ENCODE results near the gene PROSER3. TPM values are rescaled to one million over a fixed set of nuclear protein-coding genes. Genes with fewer than 3 reads are reported as not detected.

PROSER3 gene
- total and polyA plus RNA-seq, 2 of the 13 experiments (the other 11 are each of a cell fraction or from before 2014, with no cell fraction given) = 5.1 to 5.7 TPM

GRCh38 chr19:35748106-35749020, 9.6 kb upstream of the PROSER3 start, which contains the start of gene LIN37 (continued):
- 0 out of 2 replicates have a peak, but pooled peaks have one; percentile 41 for TF ChIP-seq GZF1 (CRISPR knock-in tag; IDR thresholded peaks at IDR 0.05)
- TF ChIP-seq, protein P1, sequence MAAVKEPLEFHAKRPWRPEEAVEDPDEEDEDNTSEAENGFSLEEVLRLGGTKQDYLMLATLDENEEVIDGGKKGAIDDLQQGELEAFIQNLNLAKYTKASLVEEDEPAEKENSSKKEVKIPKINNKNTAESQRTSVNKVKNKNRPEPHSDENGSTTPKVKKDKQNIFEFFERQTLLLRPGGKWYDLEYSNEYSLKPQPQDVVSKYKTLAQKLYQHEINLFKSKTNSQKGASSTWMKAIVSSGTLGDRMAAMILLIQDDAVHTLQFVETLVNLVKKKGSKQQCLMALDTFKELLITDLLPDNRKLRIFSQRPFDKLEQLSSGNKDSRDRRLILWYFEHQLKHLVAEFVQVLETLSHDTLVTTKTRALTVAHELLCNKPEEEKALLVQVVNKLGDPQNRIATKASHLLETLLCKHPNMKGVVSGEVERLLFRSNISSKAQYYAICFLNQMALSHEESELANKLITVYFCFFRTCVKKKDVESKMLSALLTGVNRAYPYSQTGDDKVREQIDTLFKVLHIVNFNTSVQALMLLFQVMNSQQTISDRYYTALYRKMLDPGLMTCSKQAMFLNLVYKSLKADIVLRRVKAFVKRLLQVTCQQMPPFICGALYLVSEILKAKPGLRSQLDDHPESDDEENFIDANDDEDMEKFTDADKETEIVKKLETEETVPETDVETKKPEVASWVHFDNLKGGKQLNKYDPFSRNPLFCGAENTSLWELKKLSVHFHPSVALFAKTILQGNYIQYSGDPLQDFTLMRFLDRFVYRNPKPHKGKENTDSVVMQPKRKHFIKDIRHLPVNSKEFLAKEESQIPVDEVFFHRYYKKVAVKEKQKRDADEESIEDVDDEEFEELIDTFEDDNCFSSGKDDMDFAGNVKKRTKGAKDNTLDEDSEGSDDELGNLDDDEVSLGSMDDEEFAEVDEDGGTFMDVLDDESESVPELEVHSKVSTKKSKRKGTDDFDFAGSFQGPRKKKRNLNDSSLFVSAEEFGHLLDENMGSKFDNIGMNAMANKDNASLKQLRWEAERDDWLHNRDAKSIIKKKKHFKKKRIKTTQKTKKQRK (IDR thresholded peaks at IDR 0.05; ENCODE audit: low read length) = peak; percentile 48; the same call in 1 of the 2 replicates
- no peak; the same call in 1 of the 2 replicates for TF ChIP-seq SOX13 (IDR thresholded peaks at IDR 0.05)
- peak in 1 of 2 experiments; percentile 22; a peak in 1 of 4 replicates for TF ChIP-seq SOX13 (CRISPR knock-in tag; conservative IDR thresholded peaks at IDR 0.05 in 1 of 2, IDR thresholded peaks at IDR 0.05 in 1 of 2)
- no peak for TF ChIP-seq SIX1 (CRISPR knock-in tag; IDR thresholded peaks at IDR 0.05; ENCODE audit: borderline replicate concordance)
- TF ChIP-seq HIVEP1 (CRISPR knock-in tag; IDR thresholded peaks at IDR 0.05) = peak; percentile 42; the same call in 1 of the 2 replicates
- no peak for TF ChIP-seq SETDB1 (CRISPR knock-in tag; IDR thresholded peaks at IDR 0.05; ENCODE audit: borderline replicate concordance)
- TF ChIP-seq ZNF556 (CRISPR knock-in tag; IDR thresholded peaks at IDR 0.05; ENCODE audit: borderline replicate concordance) = no peak; the same call in 1 of the 2 replicates
- TF ChIP-seq XRCC5 (optimal IDR thresholded peaks at IDR 0.05; ENCODE audit: low read length) = peak; percentile 79
- TF ChIP-seq WIZ (CRISPR knock-in tag; IDR thresholded peaks at IDR 0.05) = no peak
- no peak for TF ChIP-seq HBP1 (CRISPR knock-in tag; IDR thresholded peaks at IDR 0.05; ENCODE audit: low read depth)
- TF ChIP-seq CBX1 (IDR thresholded peaks at IDR 0.05; ENCODE audit: low read depth) = no peak
- no peak for TF ChIP-seq CCDC6 (CRISPR knock-in tag; IDR thresholded peaks at IDR 0.05)
- peak; percentile 97 for TF ChIP-seq SP4 (CRISPR knock-in tag; IDR thresholded peaks at IDR 0.05)
- no peak for TF ChIP-seq ZBTB7B (CRISPR knock-in tag; IDR thresholded peaks at IDR 0.05)
- no peak for TF ChIP-seq SMARCC2 (IDR thresholded peaks at IDR 0.05)
- TF ChIP-seq SIN3B (IDR thresholded peaks at IDR 0.05; ENCODE audit: low read length) = peak; percentile 24; the same call in 1 of the 2 replicates
- TF ChIP-seq ZNF674 (CRISPR knock-in tag; IDR thresholded peaks at IDR 0.05; ENCODE audit: low read depth) = no peak
- no peak for TF ChIP-seq AHR (CRISPR knock-in tag; IDR thresholded peaks at IDR 0.05)
- no peak for TF ChIP-seq ZNF589 (CRISPR knock-in tag; conservative IDR thresholded peaks at IDR 0.05)
- no peak for TF ChIP-seq RAD21 (CRISPR knock-in tag; IDR thresholded peaks at IDR 0.05)
- peak; percentile 44; the same call in 1 of the 2 replicates for TF ChIP-seq ZNF770 (CRISPR knock-in tag; IDR thresholded peaks at IDR 0.05)
- TF ChIP-seq NFRKB (IDR thresholded peaks at IDR 0.05) = no peak
- peak; percentile 25; the same call in 1 of the 2 replicates for TF ChIP-seq ARNT2 (CRISPR knock-in tag; IDR thresholded peaks at IDR 0.05; ENCODE audit: low read depth)
- TF ChIP-seq SMARCE1 (IDR thresholded peaks at IDR 0.05; ENCODE audit: borderline replicate concordance) = no peak

Measured in HepG2 (cell line).